Measurements from ENCODE around the gene FKBP8.
A peak's percentile ranks its signal among the peaks of the same experiment; 100 is the strongest.

FKBP8 gene

DNA sequence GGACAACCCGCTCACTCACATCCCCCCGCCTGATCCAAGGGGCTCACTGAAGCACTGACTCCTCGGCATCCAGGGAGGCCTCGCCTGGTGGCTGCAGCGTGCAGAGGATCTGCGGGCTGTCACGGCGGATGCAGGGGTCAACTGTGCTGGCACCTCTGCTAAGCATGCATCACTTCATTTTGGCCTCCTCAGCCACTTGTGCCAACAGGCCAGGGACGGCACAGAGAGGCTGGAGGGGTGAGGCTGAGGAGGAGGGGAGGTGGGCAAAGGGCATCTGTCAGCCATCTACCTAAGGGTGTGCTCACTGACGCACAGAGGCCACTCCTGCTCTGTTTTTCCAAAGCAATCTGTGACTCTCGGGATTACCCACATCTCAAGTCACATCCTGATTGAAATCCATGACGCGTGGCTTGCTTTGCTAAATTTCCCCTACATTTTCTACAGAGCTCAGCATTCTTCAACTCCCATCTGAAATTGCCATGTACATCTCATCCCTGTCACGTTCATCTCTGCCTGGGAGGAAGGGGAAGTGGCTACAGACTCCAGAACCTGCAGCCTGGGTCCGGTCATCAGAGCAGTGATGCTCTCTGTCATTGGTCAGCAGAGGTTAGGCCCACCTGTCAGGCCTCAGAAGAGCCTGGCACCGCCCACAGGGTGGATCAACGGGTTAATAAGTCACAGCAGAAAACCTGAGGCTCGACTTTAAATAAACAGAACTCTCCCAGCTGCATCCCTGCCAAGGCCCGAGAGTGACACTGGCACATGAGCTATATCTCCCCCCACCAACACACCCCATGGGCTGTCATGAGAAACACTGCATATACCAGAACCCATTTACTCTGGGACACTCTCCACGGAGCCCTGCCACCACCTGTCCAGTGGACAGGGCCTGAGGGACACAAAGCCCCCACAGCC is 39.1 kb downstream of the FKBP8 start:
- TF ChIP-seq CTCF (conservative IDR thresholded peaks at IDR 0.05; ENCODE audit: low read depth, low read length): no peak
- no peak for DNase-seq (ENCODE audit: low read depth)
- no peak overlapping the region for H3K4me3 ChIP-seq (ENCODE audit: low read length)

DNA sequence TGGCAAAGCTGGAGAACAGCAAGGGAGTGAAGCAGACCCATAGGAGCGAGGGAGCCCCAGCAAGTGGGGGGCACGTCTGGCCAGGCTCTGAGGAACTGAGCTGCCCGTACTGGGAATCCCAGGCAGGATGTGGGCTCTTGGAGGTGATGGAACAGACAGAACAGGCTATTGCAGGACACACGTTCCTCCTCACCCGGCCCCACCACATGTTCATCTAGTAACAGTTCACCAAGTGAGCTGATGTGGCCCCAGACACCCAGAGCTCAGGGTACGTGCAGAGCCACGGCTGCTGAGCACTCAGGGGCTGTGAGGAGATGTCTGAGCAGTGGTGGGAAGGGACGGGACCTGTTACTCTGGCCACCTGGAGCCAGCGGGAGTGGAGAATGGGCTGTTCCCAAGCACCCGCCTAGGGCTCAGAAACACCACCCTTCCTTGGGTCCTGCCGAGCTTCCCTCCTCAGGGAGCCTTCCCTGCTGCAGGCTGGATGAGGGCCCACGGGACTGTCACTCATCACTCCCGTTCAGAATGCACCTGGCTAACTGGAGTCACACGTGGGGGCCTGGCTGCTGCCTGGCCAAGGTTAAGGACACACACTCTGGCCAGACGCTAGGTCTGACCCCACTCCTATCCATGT is 39.9 kb downstream of the FKBP8 start:
- no peak overlapping the region for H3K4me3 ChIP-seq (ENCODE audit: low read length)
- no peak for DNase-seq (ENCODE audit: low read depth)
- TF ChIP-seq CTCF (conservative IDR thresholded peaks at IDR 0.05; ENCODE audit: low read depth, low read length): no peak

DNA sequence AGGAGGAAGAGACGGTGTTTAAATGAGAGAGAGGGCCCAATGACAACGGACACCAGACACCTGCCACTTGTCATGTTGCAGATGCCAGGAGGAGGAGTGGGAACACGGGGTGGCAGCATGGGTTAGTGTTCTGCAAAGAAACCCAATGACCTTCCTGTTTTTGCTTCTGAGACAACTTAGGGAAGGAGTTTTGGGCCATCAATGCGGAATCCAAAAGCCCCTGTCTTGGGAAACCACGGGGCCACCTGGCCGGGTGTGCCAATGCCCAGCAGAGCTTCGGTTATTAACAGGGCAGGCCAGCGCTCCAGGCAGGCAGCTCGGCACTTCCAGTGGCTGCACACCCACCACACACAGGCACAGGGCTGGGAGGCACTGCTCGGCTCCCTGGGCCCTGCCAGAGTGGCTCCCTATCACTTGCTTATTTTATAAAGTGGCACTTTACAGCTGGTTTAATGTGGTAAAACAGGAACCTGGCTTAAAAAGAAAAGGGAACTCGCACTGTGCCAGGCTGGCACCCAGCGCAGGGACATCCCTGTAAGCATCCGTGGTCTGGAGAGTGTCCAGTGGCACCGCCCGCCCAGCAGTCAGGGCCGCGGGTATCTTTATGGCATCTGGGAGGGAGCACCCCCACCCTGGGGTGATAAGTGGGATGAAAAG is 40.6 kb downstream of the FKBP8 start:
- no peak overlapping the region for H3K4me3 ChIP-seq (ENCODE audit: low read length)
- DNase-seq (ENCODE audit: low read depth): no peak
- no peak for TF ChIP-seq CTCF (conservative IDR thresholded peaks at IDR 0.05; ENCODE audit: low read depth, low read length)

DNA sequence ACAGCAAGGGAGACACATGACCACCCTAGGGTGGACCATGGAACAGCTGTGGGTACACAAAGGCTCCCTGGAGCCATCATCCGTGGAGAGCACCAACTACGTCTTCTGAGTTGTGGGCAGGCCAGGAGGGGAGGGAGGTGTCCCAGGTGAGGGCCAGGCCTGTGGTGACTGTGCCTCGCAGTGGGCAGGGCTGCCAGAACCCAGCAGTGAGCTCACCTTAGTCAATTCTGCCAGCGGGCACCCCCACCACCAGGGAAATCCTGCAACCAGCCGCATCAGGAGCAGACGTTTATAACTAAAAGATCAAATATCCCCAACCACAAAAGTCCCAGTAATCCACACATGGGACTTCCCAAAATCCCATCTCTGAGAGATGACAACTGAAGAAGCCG is 41.1 kb downstream of the FKBP8 start:
- H3K4me3 ChIP-seq (ENCODE audit: low read length): no peak overlapping the region
- TF ChIP-seq CTCF (conservative IDR thresholded peaks at IDR 0.05; ENCODE audit: low read depth, low read length): no peak
- no peak for DNase-seq (ENCODE audit: low read depth)

DNA sequence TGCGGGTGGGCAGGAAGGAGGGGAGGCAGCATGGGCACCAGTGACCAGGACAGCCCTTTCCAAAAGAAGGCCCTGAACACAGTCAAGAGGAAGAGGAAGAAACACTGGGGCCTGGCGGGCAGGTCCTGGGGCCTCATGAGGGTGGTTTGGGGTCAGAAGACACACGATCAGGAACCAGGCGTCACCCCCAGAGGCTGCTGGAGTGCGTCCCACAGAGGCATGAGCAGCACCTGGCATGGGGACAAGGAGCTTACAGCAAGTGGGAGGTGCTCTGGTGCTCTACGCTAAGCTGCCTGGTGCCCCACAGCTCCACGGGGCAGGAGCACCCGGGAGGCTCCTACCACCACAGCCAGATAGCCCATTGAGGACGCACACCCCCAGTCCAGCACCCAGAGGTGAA is 41.5 kb downstream of the FKBP8 start:
- no peak overlapping the region for H3K4me3 ChIP-seq (ENCODE audit: low read length)
- peak; percentile 45 for DNase-seq (ENCODE audit: low read depth)
- TF ChIP-seq CTCF (conservative IDR thresholded peaks at IDR 0.05; ENCODE audit: low read depth, low read length): no peak

DNA sequence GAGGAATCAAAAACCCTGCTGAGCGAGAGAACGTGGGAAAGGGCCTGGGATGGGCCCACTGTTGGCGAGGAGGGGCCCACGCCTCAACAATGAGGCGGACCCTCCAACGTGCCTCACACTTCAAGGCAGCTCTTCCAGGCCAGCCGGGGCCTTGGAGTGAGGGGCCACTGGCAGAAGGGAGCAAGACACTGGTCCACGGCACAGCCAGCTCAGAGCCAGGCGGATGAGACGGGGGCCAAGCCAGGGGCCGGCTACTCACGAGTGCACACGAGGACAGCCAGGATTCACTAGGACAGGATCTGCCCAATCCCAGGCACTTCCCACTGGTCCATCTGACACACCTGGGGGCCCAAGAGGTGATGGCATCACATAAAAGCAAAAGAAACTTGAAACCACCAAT is 42.0 kb downstream of the FKBP8 start:
- no peak for DNase-seq (ENCODE audit: low read depth)
- no peak for TF ChIP-seq CTCF (conservative IDR thresholded peaks at IDR 0.05; ENCODE audit: low read depth, low read length)
- no peak overlapping the region for H3K4me3 ChIP-seq (ENCODE audit: low read length)
